SU-DHL-6 (cell line): ENCODE results near the gene SURF2.

Experiments
- CTCF ChIP-seq: fragments of 200-600 bp; sonication (generic); IDR thresholded peaks from one replicate; pipeline ENCODE4 v1.5.1; 2017; ENCODE audit warnings: antibody characterized with exemption, mild to moderate bottlenecking, low read length, moderate library complexity; ENCODE audit not compliant: insufficient read depth, poor library complexity, severe bottlenecking
- EZH2phosphoT487 ChIP-seq: fragments of 200-600 bp; sonication (generic), shearing (Covaris generic); conservative IDR thresholded peaks from 2 replicates; pipeline ENCODE4 v1.6.1; 2018; ENCODE audit warnings: mild to moderate bottlenecking, antibody characterized with exemption, low read length, moderate library complexity, mixed read lengths

GRCh38 chr9:133353548-133353947 lies 2.8 kb upstream of the SURF2 start:
- TF ChIP-seq EZH2phosphoT487 = no peak
- TF ChIP-seq CTCF = no peak
